H1 (cell line): ENCODE results near the gene NCEH1. TPM values are rescaled to one million over a fixed set of nuclear protein-coding genes. Genes with fewer than 3 reads are reported as not detected.

Experiments
- CBX5 ChIP-seq: fragments of 300-800, 300-1000 bp; sonication (generic); IDR thresholded peaks from 2 replicates; pipeline ENCODE4 v1.7.1; 2016; ENCODE audit warnings: antibody characterized with exemption, low read length, low read depth
- CHD7 ChIP-seq: fragments of 300-600 bp; sonication (generic); IDR thresholded peaks from 2 replicates; pipeline ENCODE4 v1.7.1; 2012; ENCODE audit warnings: low read length, moderate library complexity, mild to moderate bottlenecking, inconsistent platforms; ENCODE audit not compliant: insufficient replicate concordance
- CTBP2 ChIP-seq: IDR thresholded peaks from 2 replicates; pipeline ENCODE4 v1.7.0; 2011; ENCODE audit warnings: borderline replicate concordance, mild to moderate bottlenecking, moderate library complexity, mixed read lengths, low read length; ENCODE audit not compliant: insufficient read depth, insufficient read length
- CTCF ChIP-seq, 3 experiments: IDR thresholded peaks; 1 replicate in 2 of 3; 2 replicates in 1 of 3; pipeline versions ENCODE4 v1.5.1 to v1.6.1; 2011; ENCODE audit warnings: low read length in 3 of 3, mild to moderate bottlenecking in 3 of 3, inconsistent platforms in 2 of 3, low read depth in 1 of 3, moderate library complexity in 1 of 3; ENCODE audit not compliant: insufficient read depth in 1 of 3; ENCODE audit errors: control extremely low read depth in 1 of 3
- EGR1 ChIP-seq: IDR thresholded peaks from 2 replicates; pipeline ENCODE4 v1.6.1; 2011; ENCODE audit warnings: low read depth, low read length, borderline replicate concordance
- JUN ChIP-seq: IDR thresholded peaks from 2 replicates; pipeline ENCODE4 v1.6.1; 2011; ENCODE audit warnings: low read depth, mild to moderate bottlenecking, improper control_type of control experiment, low read length
- POU5F1 ChIP-seq: IDR thresholded peaks from 2 replicates; pipeline ENCODE4 v1.6.1; 2011; ENCODE audit warnings: low read depth, mild to moderate bottlenecking, low read length, moderate library complexity
- RFX5 ChIP-seq: IDR thresholded peaks from 2 replicates; pipeline ENCODE4 v1.6.1; 2011; ENCODE audit warnings: low read depth, low read length, improper control_type of control experiment, borderline replicate concordance
- SAP30 ChIP-seq: fragments of 300-600 bp; sonication (generic); IDR thresholded peaks from 2 replicates; pipeline ENCODE4 v1.7.1; 2012; ENCODE audit warnings: low read length, moderate library complexity, mild to moderate bottlenecking, inconsistent platforms; ENCODE audit not compliant: insufficient read depth, insufficient replicate concordance
- polyA plus RNA-seq, 7 experiments: library from polyadenylated mRNA; depleted of rRNA in 3 of 7; stranded (reverse) in 5 of 7; unstranded in 2 of 7; fragments of >200 nt in 5 of 7; fragments of 200-250 nt in 2 of 7; gene quantifications; 1 replicate in 5 of 7; 2 replicates in 1 of 7; 4 replicates in 1 of 7; pipeline versions ENCODE4 v1.2.1 to v1.2.3, GENCODE V29; 2011 to 2013; ENCODE audit warnings: missing spikeins in 2 of 7, mixed read lengths in 2 of 7
- total RNA-seq: library from RNA; stranded (reverse); fragmentation: NEBNext Ultra II Directional; extraction: Animal tissue kit (Norgen Biotek cat#: 25700); gene quantifications from 2 replicates; pipeline ENCODE4 v1.2.1, GENCODE V29; 2021

NCEH1 gene
- total and polyA plus RNA-seq, 2 of the 8 experiments (the other 6 are each of a cell fraction or from before 2014, with no cell fraction given): 2.2 to 6.4 TPM

GRCh38 chr3:172635588-172635987, 75.3 kb downstream of the NCEH1 start (continued):
- TF ChIP-seq CHD7 (no peak), CBX5 (no peak), CTBP2 (no peak), CTCF (IDR thresholded peaks at IDR 0.05; ENCODE audit: control extremely low read depth in 1 of 3, insufficient read depth in 1 of 3, low read depth in 1 of 3, low read length in 3 of 3) (no peak), POU5F1 (no peak), EGR1 (no peak), RFX5 (no peak), JUN (no peak), SAP30 (no peak)
